Stimulated activated CD8-positive, alpha-beta memory T cell treated with anti-CD3 and anti-CD28 coated beads, Interleukin-7, amount 100 ng/mL, for 24 hours (primary cell): ENCODE results near the gene CLASRP.

Source experiments
- DNase-seq: peaks from one replicate; pipeline ENCODE4 v3.0.0-alpha.2; 2020; ENCODE audit warnings: low read depth

The CLASRP gene

GRCh38 chr19:45021971-45022370 is 16.9 kb upstream of the CLASRP start:
- no peak for DNase-seq

- no peak for DNase-seq
Observed at GRCh38 chr19:45023048-45023447, 15.8 kb upstream of the CLASRP start.

- no peak for DNase-seq
Observed at GRCh38 chr19:45025264-45025663, 13.6 kb upstream of the CLASRP start.

- DNase-seq = no peak
Observed at GRCh38 chr19:45027371-45027770, 11.5 kb upstream of the CLASRP start.

GRCh38 chr19:45030825-45031224 is 8.0 kb upstream of the CLASRP start:
- no peak for DNase-seq

DNA sequence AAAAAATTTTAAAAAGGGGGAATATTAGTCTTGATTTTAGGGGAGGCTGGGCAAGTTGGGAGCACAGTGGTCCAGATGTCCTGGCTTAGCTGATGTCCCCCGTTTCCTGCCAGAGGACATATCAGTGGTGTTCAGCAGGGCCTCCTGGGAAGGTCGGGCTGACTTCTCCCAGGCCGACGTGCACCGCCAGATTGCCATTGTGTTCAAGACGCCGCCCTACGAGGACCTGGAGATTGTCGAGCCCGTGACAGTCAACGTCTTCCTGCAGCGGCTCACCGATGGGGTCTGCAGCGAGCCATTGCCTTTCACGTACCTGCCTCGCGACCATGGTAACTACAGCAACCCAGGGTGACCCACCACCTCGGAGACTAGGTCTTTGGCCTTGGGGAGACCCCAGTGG is 6.4 kb upstream of the CLASRP start:
- DNase-seq = no peak

DNA sequence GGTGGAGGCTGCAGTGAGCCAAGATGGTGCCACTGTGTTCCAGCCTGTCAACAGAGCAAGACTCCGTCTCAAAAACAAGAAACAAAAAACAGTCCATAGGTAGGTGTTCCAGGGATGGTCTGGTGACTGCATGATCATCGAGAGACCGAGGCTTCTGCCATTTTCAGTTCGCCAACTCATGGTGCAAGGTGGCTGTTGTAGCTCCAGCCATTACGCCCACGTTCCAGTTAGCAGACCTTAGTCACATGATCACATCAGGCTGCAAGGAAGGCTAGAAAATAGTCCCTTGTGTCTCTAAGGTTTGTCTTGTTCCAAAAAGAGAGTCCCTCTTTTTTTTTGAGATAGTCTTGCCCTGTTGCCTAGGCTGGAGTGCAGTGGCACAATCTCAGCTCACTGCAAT is 3.1 kb upstream of the CLASRP start:
- DNase-seq = no peak

- DNase-seq = no peak
Observed at GRCh38 chr19:45037393-45038169, 1.3 kb upstream of the CLASRP start.

GRCh38 chr19:45040059-45040771 is 1.4 kb downstream of the CLASRP start:
- no peak for DNase-seq

- no peak for DNase-seq
Observed at GRCh38 chr19:45041125-45041524, 2.3 kb downstream of the CLASRP start.

DNA sequence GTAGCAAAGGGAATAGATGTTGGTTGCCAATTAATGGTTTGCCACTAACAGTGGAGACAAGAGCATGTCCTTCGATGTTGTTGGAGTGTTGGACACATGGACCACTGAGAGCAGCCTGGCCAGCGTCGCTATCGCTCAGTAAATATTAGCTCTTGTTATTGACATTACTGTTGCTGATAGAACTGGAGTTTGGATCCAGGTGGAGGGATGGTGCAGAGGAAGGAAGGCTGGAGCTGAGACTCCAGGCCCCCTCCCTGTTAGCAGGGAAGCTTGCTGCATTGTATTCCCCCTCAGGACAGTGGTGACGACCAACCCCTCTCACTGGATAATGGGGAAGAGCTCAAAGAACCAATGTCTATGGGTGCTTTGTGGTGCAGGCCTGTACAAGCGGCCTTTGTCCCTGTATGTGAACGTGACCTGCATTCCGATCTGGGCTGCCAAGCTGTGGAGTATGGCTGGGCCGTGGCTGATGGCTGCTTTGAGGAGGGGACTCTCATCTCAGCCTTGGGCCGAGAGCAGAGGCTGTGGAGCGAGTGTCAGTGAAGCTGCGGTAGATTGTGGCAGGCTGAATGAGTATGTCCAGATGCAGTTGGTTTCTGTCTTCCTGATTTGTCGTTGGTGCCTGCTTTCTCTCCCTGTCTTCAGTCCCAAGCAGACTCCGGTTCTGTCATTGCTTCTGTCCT is 7.0 kb downstream of the CLASRP start:
- DNase-seq = no peak

DNA sequence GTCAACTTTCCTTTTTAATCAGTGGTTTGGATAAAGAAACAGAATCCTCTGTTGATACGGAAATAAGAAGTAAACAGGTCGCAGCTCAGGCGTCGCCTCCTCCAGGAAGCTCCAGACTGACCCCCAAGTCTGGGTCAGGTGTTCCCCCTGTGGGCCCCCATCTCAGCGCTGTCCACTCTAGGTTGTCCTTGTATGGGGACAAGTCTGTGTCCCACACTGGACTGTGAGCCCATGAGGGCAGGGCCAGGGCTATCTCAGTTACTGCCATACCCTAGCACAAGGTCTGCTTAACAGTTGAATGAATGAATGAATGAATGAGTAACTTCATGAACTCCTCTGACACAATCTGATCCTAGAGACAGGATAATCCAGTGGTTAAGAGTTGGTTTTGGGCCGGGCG is 7.5 kb downstream of the CLASRP start:
- DNase-seq = no peak

DNA sequence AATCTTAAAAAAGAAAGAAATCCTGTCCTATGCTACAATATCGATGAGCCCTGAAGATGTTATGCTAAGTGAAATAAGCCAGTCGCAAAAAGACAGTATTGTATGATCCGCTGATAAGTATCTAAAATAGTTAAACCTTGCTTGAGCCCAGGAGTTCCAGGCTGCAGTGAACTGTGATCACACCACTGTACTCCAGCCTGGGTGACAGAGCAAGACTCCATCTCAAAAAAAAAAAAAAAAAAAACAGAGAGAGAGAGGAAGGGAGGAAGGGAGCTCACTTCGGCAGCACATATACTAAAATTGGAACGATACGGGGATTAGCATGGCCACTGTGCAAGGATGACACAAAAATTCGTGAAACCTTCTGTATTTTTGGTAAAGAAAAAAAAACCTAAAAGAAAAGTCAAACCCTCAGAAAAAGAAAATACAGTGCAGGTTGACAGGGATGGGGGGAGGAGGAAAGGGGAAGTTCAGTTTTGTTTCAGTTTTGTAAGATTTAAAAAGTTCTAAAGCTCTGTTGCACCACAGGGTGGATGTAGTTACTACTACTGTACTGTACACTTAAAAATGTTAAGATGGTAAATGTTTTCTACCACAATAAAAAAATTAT is 8.4 kb downstream of the CLASRP start:
- no peak for DNase-seq

DNA sequence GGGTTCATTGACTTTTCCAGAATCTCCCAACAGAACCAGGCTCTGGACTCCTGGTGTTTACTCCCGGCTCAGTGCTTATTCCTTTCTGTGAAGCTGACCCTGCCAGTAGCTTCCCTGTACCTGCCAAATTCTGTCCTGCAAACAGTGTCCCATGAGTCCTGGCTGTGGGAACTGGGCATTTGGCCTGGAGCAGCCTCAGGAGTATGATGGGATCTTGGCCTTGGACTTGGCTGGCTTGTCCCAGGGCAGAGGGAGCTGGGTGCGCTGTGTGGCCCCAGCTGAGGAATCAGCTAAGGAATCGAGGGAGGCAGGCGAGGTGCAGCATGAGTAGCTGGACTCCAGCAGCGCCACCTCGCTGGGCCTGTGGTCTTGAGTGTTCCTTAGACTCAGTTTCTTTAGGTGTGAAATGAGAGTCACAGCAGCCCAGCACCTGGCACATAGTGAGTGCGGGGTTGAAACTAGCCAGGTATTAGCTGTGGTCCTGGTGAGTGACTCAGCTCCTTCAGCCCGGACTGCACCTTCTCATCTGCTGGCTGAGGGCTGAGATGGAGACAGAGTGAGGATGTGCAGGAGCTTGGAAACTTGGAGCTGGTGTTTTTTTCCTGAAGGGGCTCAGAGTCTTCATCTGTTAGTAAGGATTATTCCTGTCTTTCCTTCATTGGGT is 10.4 kb downstream of the CLASRP start:
- DNase-seq = no peak

DNA sequence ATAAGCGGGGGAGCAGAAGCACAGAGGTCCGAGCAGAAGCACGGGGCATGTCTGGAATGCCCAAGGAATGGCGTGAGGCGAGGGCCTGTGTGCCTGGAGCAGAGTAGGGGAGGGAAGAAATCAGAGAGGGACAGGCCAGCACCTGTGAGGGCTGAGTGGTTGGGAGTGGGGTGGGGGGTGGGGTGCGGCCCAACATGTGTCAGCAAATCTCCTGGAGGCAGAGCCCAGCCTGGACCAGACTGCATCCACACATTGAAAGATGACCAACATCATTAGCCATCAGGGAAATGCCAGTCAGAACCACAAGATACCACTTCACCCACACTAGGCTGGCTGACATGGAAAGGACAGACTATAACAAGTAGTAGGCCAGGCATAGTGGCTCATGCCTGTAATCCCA is 11.2 kb downstream of the CLASRP start:
- DNase-seq = no peak

GRCh38 chr19:45051929-45052579 is 13.2 kb downstream of the CLASRP start:
- no peak for DNase-seq

GRCh38 chr19:45056831-45057230 is 18.0 kb downstream of the CLASRP start:
- DNase-seq = no peak

GRCh38 chr19:45057444-45057843 is 18.6 kb downstream of the CLASRP start:
- DNase-seq = no peak

DNA sequence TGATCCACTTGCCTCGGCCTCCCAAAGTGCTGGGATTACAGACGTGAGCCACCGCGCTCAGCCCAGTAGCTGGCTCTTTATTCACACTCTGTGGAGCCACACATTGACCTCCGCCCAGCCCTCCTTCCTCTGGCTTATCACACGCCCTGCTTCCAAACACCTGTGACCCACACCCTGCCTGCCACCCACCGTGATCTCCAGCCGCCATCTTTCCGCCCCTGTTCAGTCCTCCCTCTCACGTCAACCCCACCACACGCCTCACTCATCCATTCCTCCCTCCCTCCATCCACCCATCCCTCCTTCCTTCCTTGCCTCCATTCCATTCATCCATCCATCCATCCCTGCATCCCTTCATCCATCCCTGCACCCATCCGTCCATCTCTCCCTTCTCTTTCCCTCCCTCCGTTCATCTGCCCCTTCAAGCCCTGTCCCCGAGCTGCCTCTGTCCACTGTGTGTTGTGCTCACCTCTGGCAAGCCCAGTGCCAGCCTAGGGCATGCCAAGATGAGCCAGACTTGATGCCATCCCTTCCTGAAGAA is 19.8 kb downstream of the CLASRP start:
- no peak for DNase-seq

DNA sequence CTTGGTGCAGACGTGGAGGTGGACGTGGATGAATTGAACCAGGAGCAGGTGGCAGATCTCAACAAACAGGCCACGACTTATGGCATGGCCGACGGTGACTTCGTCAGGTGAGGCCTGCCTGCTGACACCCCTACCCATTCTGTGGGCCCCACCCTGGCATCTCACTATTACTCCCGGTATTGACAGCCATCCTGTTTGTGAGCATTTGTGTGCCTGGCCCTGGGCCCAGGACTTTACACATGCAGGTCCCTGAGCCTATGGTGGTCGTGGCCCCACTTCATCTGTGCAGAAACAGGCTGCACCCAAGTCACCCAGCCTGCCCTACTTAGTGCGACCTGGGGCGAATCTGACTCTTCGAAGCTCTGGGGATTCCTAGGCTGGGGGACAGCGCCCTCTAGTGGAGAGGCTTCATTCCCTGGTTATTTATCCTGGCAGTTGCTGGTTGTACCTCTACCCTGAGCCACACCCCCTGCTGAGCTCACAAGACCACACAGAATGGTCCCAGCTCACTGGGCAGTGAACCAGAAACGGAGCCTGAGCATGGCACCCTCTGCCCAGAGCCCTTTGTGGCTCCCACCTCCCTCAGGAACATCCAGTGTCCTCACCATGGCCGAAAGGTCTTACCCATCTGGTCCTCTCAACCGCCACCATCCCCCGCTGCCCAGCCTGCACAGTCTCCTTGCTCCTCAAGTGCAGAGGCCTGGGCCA is 20.6 kb downstream of the CLASRP start:
- DNase-seq = peak; percentile 73

DNA sequence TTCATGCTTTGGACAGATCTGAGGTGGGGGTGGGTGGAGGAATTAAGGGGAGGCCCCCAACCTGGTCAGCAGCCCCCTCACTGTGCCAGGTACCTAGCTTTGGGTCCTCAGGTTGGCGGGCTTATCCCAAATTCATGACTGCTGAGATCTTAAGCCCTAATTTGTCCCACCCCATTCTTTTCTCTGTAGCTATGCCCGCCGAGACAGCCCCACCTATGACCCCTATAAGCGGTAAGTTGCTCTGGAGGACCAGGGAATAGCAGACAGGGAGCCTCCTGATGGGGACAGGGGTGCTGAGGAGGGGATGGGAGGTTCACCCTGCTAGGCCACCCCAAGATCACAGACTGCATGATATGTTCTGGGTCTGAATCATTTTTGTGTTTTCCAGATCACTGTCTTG is 23.1 kb downstream of the CLASRP start:
- DNase-seq = no peak
